Measurements from ENCODE around the gene DUSP22. TPM values are rescaled to one million over a fixed set of nuclear protein-coding genes. Genes with fewer than 3 reads are reported as not detected.

The DUSP22 gene
- total RNA-seq, 4 donors from 2014 or later, result 67.0 to 97.3 (median 78.0) TPM

DNA sequence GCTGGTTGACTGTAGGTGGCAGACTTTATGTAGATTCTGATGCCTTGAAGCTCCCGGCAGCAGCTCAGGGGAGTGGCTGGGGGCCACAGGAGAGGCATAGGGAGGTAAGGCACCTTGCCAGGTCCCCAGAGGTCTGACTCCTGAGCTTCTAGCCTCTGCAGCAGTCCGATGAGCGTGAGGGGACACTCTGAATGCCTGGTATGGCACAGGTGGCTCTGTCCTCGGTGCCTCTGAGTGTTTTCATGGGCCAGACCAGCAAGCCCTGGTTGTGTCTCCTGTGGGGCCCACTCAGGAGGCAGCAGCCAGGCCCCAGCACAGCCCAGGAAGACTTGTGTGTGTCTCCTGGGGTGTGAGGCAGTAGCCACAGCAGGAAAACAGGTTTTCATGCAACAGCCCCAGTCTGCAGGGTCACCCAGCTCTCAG is 59.6 kb downstream of the DUSP22 start:
- peaks cover 0 to 65% of the 10 kb centered on the region in 2 donors for H3K36me3 ChIP-seq
- H3K27ac ChIP-seq, result no peak overlapping the region
- no peak overlapping the region for H3K4me3 ChIP-seq
- no peaks in the 10 kb centered on the region for H3K9me3 ChIP-seq
- TF ChIP-seq POLR2A (IDR thresholded peaks at IDR 0.05), result no peak
- TF ChIP-seq POLR2AphosphoS5 (IDR thresholded peaks at IDR 0.05), result no peak
- TF ChIP-seq, protein P1, sequence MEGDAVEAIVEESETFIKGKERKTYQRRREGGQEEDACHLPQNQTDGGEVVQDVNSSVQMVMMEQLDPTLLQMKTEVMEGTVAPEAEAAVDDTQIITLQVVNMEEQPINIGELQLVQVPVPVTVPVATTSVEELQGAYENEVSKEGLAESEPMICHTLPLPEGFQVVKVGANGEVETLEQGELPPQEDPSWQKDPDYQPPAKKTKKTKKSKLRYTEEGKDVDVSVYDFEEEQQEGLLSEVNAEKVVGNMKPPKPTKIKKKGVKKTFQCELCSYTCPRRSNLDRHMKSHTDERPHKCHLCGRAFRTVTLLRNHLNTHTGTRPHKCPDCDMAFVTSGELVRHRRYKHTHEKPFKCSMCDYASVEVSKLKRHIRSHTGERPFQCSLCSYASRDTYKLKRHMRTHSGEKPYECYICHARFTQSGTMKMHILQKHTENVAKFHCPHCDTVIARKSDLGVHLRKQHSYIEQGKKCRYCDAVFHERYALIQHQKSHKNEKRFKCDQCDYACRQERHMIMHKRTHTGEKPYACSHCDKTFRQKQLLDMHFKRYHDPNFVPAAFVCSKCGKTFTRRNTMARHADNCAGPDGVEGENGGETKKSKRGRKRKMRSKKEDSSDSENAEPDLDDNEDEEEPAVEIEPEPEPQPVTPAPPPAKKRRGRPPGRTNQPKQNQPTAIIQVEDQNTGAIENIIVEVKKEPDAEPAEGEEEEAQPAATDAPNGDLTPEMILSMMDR (IDR thresholded peaks at IDR 0.05), result no peak
- TF ChIP-seq EP300 (IDR thresholded peaks at IDR 0.05), result no peak
- WGBS, 2 donors (ENCODE audit: low coverage in 1 of 2), result 69 to 100% methylated on average over 1 to 3 of the region's 4 CpGs
- H3K4me1 ChIP-seq, result no peaks in the 10 kb centered on the region
- no peak for ATAC-seq
- no peaks in the 10 kb centered on the region for H3K27me3 ChIP-seq

DNA sequence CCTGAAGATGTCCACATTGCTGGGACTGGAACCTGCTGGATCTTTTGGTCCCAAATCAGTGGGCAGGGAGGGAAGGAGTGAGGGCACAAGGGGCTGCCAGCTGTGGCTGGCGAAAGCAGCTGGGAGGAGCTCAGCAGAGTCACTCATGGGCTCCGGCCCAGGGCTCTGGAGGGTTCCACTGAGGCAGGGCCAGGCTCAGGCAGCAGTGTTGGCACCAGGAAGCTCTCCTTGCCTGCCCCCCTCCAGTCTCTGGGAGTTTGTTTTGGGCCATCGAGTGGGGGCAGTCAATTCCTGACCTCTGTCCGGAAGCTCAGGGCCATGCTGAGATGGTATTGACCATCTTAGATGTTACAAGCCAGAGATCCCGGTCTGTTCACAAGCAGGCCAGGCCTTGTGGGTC is 60.2 kb downstream of the DUSP22 start:
- no peak overlapping the region for H3K27ac ChIP-seq
- H3K9me3 ChIP-seq, result no peaks in the 10 kb centered on the region
- no peaks in the 10 kb centered on the region for H3K4me1 ChIP-seq
- WGBS, 2 donors (ENCODE audit: low coverage in 1 of 2), result 75 to 82% methylated on average over 2 to 4 of the region's 5 CpGs
- H3K36me3 ChIP-seq, result peaks cover 0 to 60% of the 10 kb centered on the region in 2 donors
- H3K4me3 ChIP-seq, result no peak overlapping the region
- no peak for ATAC-seq
- peaks cover 1% of the 10 kb centered on the region for H3K27me3 ChIP-seq
- TF ChIP-seq EP300 (IDR thresholded peaks at IDR 0.05) (no peak), POLR2AphosphoS5 (IDR thresholded peaks at IDR 0.05) (no peak), POLR2A (IDR thresholded peaks at IDR 0.05) (no peak)
- TF ChIP-seq, protein P1 (IDR thresholded peaks at IDR 0.05), result no peak

DNA sequence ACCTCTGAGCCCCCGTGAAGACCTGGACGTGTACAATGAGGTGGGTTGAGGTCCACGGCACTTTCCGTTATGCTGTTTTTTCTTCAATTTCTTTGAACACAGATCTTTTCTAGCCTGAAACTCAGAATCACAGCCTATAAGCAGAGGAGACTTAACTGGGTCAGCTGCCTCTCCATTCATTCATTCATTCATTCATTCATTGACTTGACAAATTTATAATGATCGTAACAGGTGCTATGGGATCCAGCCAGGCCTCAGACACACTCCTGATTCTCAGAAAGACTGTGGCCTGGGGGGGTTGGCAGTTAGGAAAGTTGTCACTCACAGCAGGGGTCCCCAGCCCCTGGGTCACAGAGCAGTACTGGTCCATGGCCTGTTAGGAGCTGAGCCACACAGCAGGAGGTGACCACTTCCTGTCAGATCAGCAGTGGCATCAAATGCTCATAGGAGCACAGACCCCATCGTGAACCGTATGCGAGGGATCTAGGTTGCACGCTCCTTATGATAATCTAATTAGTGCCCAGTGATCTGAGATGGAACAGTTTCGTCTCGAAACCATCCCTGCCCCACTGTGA is 60.7 kb downstream of the DUSP22 start:
- 70 to 75% methylated on average over 11 of the region's 11 CpGs for WGBS, 2 donors (ENCODE audit: low coverage in 1 of 2)
- peaks cover 0 to 55% of the 10 kb centered on the region in 2 donors for H3K36me3 ChIP-seq
- H3K4me3 ChIP-seq, result no peak overlapping the region
- peaks cover 6% of the 10 kb centered on the region for H3K27me3 ChIP-seq
- ATAC-seq, result no peak
- no peaks in the 10 kb centered on the region for H3K4me1 ChIP-seq
- no peak overlapping the region for H3K27ac ChIP-seq
- no peaks in the 10 kb centered on the region for H3K9me3 ChIP-seq
- no peak for TF ChIP-seq POLR2A (IDR thresholded peaks at IDR 0.05)
- no peak for TF ChIP-seq POLR2AphosphoS5 (IDR thresholded peaks at IDR 0.05)
- TF ChIP-seq EP300 (IDR thresholded peaks at IDR 0.05), result no peak
- TF ChIP-seq, protein P1 (IDR thresholded peaks at IDR 0.05), result no peak

DNA sequence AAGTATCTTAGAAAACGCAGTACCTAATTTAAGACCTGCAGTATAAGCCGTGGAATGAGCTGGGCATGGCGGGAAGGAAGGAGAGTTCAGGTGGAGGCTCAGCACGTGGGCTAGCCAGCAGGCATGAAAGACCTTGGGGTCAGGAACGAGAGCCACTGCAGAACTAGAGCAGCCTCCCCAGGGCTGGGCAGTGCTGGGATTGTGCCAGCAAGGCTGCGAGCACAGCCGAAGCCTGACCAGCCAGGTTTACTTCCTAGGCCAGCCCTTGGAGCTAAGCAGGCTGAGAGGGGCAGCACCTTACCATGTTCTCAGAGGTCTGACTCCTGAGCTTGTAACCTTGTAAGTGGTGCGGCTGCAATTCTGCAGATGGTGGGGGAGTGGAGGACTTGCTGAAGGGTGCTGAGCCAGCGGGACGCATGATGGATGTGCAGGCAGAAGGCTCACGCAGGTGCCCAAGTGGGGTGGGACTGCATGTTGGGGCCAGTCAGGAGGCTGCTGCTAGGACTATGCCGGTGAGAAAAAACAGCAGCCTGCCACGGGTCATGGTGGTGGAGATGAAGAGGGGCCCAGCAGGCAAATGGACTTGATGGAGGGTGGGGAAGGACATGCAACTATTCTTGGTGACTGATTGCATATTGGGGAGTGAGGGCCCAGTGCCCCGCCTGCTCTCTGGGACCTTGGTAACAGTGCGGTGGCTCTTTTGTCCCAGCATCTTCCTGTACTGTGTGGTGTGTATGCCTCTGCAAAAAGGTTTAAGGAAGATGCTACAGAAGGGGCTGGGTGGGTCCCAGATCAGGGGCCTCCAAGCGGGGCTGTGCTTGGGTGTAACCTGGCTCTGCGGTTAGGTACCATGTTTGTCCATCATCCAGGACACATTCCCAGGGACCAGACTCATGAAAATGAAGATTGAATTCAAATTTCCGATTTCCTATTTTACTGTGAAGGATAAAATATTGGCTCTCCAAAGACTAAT is 61.6 kb downstream of the DUSP22 start:
- 76 to 81% methylated on average over 16 to 17 of the region's 18 CpGs for WGBS, 2 donors (ENCODE audit: low coverage in 1 of 2)

More for the DNA sequence above, 61.6 kb downstream of the DUSP22 start:
- H3K36me3 ChIP-seq, result peaks cover 0 to 45% of the 10 kb centered on the region in 2 donors
- peaks cover 10% of the 10 kb centered on the region for H3K27me3 ChIP-seq
- H3K4me1 ChIP-seq, result no peaks in the 10 kb centered on the region
- no peak overlapping the region for H3K27ac ChIP-seq
- H3K4me3 ChIP-seq, result no peak overlapping the region
- no peak for ATAC-seq
- H3K9me3 ChIP-seq, result no peaks in the 10 kb centered on the region
- TF ChIP-seq, protein P1 (IDR thresholded peaks at IDR 0.05), result no peak
- TF ChIP-seq POLR2A (IDR thresholded peaks at IDR 0.05) (no peak), EP300 (IDR thresholded peaks at IDR 0.05) (no peak), POLR2AphosphoS5 (IDR thresholded peaks at IDR 0.05) (no peak)
